Right lobe of liver (tissue), 6 donors: ENCODE measurements around the gene SIMC1. TPM values are rescaled to one million over a fixed set of nuclear protein-coding genes. Genes with fewer than 3 reads are reported as not detected.

Experiments
- ATAC-seq, 4 donors: fragments of 200-7000 bp; cut with Tn5 transposase; one replicate each; pipeline ENCODE4 v1.9.1; 2020; ENCODE audit warnings: mild to moderate bottlenecking in 4 of 4, moderate library complexity in 4 of 4
- DNase-seq, 3 donors: peaks; one replicate each; pipeline ENCODE4 v3.0.0-alpha.2; 2020
- H3K27ac ChIP-seq, 3 donors: fragments of 200-600 bp; one replicate each; pipeline ENCODE4 v1.8.0; 2022
- H3K27me3 ChIP-seq, 2 donors: fragments of 200-600 bp; one replicate each; pipeline ENCODE4 v1.8.0; 2022
- H3K36me3 ChIP-seq, 4 donors: fragments of 200-600 bp; sonication (generic) in 1 of 4; one replicate each; pipeline versions ENCODE4 v1.5.1 to v1.8.0; 2017 to 2022; ENCODE audit warnings: control low read depth in 1 of 4
- H3K4me1 ChIP-seq, 4 donors: fragments of 200-600 bp; sonication (generic) in 1 of 4; one replicate each; pipeline versions ENCODE4 v1.5.1 to v1.8.0; 2017 to 2022; ENCODE audit warnings: control low read depth in 1 of 4
- H3K4me3 ChIP-seq, 3 donors: fragments of 200-600 bp; one replicate each; pipeline ENCODE4 v1.8.0; 2022
- H3K9me3 ChIP-seq, 4 donors: fragments of 200-600 bp; sonication (generic) in 1 of 4; one replicate each; pipeline versions ENCODE4 v1.5.1 to v1.8.0; 2017 to 2022; ENCODE audit warnings: control low read depth in 1 of 4
- POLR2A ChIP-seq: fragments of 450-650 bp; IDR thresholded peaks from one replicate; pipeline ENCODE4 v1.6.1; 2017; ENCODE audit warnings: antibody characterized with exemption, mild to moderate bottlenecking
- WGBS: methylation state at CpG from one replicate; pipeline ENCODE4 v1.1.6; 2018; ENCODE audit warnings: low coverage, low lambda C conversion rate; ENCODE audit not compliant: insufficient coverage; ENCODE audit errors: missing lambda C conversion rate; 5-methylcytosine and 5-hydroxymethylcytosine counted together
- intact Hi-C, 2 donors: fragments of 100-400 bp; cut with DNase I; formaldehyde crosslinking; loops; one replicate each; pipeline versions ENCODE4 v1.11.2 to v1.14.1; 2022
- microRNA counts: library from miRNA; unstranded; fragments of <30 nt; microRNA quantifications from one replicate; lab custom pipeline; 2016
- microRNA-seq, 2 donors: library from miRNA; unstranded; fragments of <30 nt; microRNA quantifications; one replicate each; pipeline ENCODE4, GENCODE V29; 2019 to 2020
- small RNA-seq, 2 experiments: library from RNA; depleted of rRNA; stranded (forward); fragments of <200 nt; gene quantifications; one replicate each; pipeline ENCODE3, GENCODE V24; 2016
- total RNA-seq, 6 experiments: library from RNA; depleted of rRNA in 2 of 6; stranded (reverse); fragments of >200 nt in 2 of 6; fragmentation: NEBNext Ultra II Directional in 3 of 6; extraction: Animal tissue kit (Norgen Biotek cat#: 25700) in 3 of 6; gene quantifications; one replicate each; pipeline versions ENCODE4 v1.1.0 to v1.2.4, GENCODE V29; 2016 to 2023
- TF ChIP-seq, protein P1 (sequence below), 4 donors: fragments of 200-600 bp in 3 of 4; fragments of 450-650 bp in 1 of 4; IDR thresholded peaks; one replicate each; pipeline versions ENCODE4 v1.5.1 to v1.8.0; 2016 to 2022; ENCODE audit warnings: antibody characterized with exemption in 4 of 4, mild to moderate bottlenecking in 2 of 4
- donor health status: DM: no; HTN: yes; CAD: no.
- donor health status: DM: no; HTN: no; CAD: no.
- donor health status: DM: no; HTN: no; CAD: no.
- donor health status: DM: no; HTN: yes; CAD: no.
- donor health status: DM: no; HTN: yes; CAD: no.

SIMC1 gene
- total RNA-seq, 6 experiments from 2014 or later, result 7.0 to 21.7 (median 11.2) TPM

DNA sequence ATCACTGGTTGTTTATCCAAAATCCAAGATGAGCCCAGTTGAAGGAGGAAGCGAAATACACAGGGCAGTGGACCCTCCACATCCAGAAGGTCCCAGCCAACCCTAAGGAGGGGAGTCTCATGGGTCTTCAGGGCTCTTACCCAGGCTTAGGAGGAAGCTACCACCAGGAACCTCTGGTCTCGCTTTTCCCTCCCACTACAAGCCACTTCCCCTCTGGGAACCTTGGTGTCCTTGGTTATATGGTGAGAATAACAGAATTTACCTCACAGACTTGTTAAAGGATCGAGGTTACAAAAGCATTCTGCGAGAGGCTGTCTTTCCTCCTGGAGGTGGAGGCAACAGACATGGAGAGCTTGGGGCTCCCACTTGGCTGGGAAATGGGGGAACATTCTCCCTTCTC, 153.8 kb downstream of the SIMC1 start:
- TF ChIP-seq, protein P1, sequence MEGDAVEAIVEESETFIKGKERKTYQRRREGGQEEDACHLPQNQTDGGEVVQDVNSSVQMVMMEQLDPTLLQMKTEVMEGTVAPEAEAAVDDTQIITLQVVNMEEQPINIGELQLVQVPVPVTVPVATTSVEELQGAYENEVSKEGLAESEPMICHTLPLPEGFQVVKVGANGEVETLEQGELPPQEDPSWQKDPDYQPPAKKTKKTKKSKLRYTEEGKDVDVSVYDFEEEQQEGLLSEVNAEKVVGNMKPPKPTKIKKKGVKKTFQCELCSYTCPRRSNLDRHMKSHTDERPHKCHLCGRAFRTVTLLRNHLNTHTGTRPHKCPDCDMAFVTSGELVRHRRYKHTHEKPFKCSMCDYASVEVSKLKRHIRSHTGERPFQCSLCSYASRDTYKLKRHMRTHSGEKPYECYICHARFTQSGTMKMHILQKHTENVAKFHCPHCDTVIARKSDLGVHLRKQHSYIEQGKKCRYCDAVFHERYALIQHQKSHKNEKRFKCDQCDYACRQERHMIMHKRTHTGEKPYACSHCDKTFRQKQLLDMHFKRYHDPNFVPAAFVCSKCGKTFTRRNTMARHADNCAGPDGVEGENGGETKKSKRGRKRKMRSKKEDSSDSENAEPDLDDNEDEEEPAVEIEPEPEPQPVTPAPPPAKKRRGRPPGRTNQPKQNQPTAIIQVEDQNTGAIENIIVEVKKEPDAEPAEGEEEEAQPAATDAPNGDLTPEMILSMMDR (IDR thresholded peaks at IDR 0.05), result no peak
- TF ChIP-seq POLR2A, result no peak
- intact Hi-C loops, result no loop called here
- DNase-seq, result no peak
- Histone ChIP-seq H3K36me3 (peaks cover 0 to 9% (median 0%) of the 10 kb centered on the region in 4 donors), H3K4me1 (peaks cover 0 to 14% (median 4%) of the 10 kb centered on the region in 4 donors), H3K4me3 (no peak overlapping the region), H3K9me3 (no peaks in the 10 kb centered on the region), H3K27me3 (no peaks in the 10 kb centered on the region), H3K27ac (no peak overlapping the region)
- ATAC-seq, result no peak
- 76% methylated on average over 3 of the region's 4 CpGs for WGBS

DNA sequence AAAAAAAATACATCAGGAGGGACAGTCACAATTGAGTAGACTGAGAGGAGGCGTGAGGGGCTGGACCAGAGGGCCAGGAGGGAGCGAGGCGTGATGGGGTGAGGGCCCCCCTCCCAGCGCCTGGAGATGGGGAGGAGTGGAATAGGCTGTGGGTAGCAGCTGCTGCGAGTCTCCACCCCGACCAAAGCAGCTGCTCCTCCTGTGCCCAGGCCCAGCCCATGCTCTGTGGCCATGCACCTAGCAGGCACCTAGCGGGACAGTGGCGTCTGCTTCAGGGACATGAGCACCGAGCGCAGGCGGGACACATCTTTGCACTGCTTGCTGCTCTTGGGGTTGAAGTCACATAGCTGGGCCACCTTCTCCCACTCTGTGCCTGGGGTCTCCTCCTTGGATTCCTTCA, 154.3 kb downstream of the SIMC1 start:
- Histone ChIP-seq H3K27ac (no peak overlapping the region), H3K27me3 (no peaks in the 10 kb centered on the region), H3K4me3 (no peak overlapping the region), H3K9me3 (no peaks in the 10 kb centered on the region), H3K4me1 (peaks cover 0 to 9% (median 1%) of the 10 kb centered on the region in 4 donors), H3K36me3 (peaks cover 0 to 9% (median 0%) of the 10 kb centered on the region in 4 donors)
- TF ChIP-seq POLR2A, result no peak
- TF ChIP-seq, protein P1 (IDR thresholded peaks at IDR 0.05), result no peak
- ATAC-seq (no peak), DNase-seq (no peak)
- intact Hi-C loops, result no loop called here
- no CpG with 5 or more reads among the region's 11 CpGs for WGBS

DNA sequence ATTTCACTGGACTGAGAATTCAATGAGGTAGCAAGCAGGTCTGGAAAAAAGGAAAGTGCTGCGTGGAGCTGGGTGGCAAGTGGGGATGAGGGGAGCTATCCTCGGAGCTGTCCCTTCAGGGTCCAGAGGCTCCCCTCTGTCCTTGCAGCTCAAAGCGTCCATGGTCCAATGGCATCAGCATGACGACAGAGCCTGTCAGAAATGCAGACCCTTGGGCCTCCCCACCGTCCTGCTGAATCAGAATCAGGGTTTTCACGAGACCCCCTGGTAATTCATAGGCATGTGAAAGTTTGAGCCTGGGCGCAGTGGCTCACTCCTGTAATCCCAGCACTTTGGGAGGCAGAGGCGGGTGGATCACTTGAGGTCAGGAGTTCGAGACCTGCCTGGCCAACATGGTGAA, 155.9 kb downstream of the SIMC1 start:
- Histone ChIP-seq H3K36me3 (peaks cover 0 to 9% (median 0%) of the 10 kb centered on the region in 4 donors), H3K27ac (no peak overlapping the region)
- no peak for ATAC-seq

DNA sequence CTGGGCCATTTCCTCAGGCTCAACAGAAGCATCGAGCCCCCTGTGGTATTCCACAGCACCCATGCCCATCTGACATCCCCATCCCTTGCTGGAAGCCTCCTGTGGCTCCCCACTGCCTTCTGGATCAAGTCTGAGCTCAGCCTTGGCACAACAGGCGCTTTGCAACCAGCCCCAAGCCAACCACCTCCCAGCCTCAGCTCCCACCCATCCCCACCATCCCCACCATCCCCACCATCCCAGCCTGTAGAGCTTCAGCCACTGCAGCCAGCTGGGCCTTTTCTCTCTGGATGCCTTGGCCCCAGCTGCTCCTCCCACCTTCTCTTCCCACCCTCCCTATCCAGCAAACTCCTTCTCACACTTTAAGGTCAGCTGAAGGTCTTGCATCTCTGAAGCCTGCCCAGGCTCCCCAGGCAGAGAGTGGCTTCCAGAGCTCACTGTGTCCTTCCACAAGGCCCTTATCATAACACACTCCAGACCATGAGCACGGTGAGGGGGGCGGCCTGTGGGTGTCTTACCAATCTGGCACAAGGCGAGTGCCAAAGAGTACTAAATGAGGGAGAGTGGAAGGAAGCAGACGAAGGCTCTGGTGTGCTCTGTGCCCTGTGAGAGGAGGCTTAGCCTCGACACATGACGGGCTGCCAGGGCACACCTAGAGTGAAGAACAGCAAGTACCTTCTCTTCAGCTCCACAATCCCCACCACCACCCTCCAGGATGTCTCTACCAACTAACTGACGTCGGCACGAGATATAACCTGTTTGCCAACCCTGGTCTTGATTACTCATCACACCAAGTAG, 156.9 kb downstream of the SIMC1 start:
- TF ChIP-seq, protein P1 (IDR thresholded peaks at IDR 0.05), result no peak
- no peak for TF ChIP-seq POLR2A
- WGBS, result 90% methylated on average over 7 of the region's 11 CpGs
- no peak overlapping the region for H3K27ac ChIP-seq
- no peaks in the 10 kb centered on the region for H3K9me3 ChIP-seq
- H3K27me3 ChIP-seq, result no peaks in the 10 kb centered on the region
- no peak for DNase-seq
- H3K36me3 ChIP-seq, result peaks cover 0 to 9% (median 0%) of the 10 kb centered on the region in 4 donors
- intact Hi-C loops, result no loop called here
- peaks cover 0 to under 1% (median 0%) of the 10 kb centered on the region in 4 donors for H3K4me1 ChIP-seq
- H3K4me3 ChIP-seq, result no peak overlapping the region
- no peak for ATAC-seq

More for the DNA sequence above, 155.9 kb downstream of the SIMC1 start:
- H3K27me3 ChIP-seq, result no peaks in the 10 kb centered on the region
- intact Hi-C loops, result no loop called here
- 80% methylated on average over 1 of the region's 9 CpGs for WGBS
- peaks cover 0 to 6% (median 0%) of the 10 kb centered on the region in 4 donors for H3K4me1 ChIP-seq
- TF ChIP-seq POLR2A, result no peak
- TF ChIP-seq, protein P1 (IDR thresholded peaks at IDR 0.05), result no peak
- no peaks in the 10 kb centered on the region for H3K9me3 ChIP-seq
- no peak overlapping the region for H3K4me3 ChIP-seq
- DNase-seq, result no peak

MicroRNA genes within 50 kb of the gene (microRNA counts, 767-probe panel; counts per million panel counts)
- microRNA hsa-miR-1271-5p (lab: Ali Mortazavi, UCI), result 237 counts per million

Small RNAs within 50 kb of the gene (microRNA-seq; reads per million reads assigned to microRNA genes)
- gene MIR1271, result 1.9 to 3.2 reads per million in 2 donors

Small RNAs within 50 kb of the gene (small RNA-seq; reads per million reads assigned to genes)
- gene MIR1271, result 0 to 0.87 reads per million in 2 experiments

Other genes starting within 250 kb of the SIMC1 start
- 10 to 100 TPM; 49.7 to 65.0 (median 57.6) TPM for gene KIAA1191, start 123.3 kb downstream of the SIMC1 start, total RNA-seq
- 1 to 10 TPM in 5 of 6 experiments, under 1 TPM in 1; 0.93 to 2.4 (median 1.1) TPM for gene ARL10, start 127.1 kb downstream of the SIMC1 start, total RNA-seq
- 10 to 100 TPM; 12.8 to 19.6 (median 17.2) TPM for gene NOP16, start 150.2 kb downstream of the SIMC1 start, total RNA-seq
- 100 to 1,000 TPM in 2 of 6 experiments, 10 to 100 TPM in 4; 39.0 to 107 (median 56.5) TPM for gene HIGD2A, start 150.3 kb downstream of the SIMC1 start, total RNA-seq
- 10 to 100 TPM; 28.6 to 73.0 (median 31.3) TPM for gene CLTB, start 178.1 kb downstream of the SIMC1 start, total RNA-seq
- 10 to 100 TPM; 17.5 to 23.3 (median 19.8) TPM for gene FAF2, start 210.0 kb downstream of the SIMC1 start, total RNA-seq